OCI-LY1 (cell line): Measurements from ENCODE around the gene ANKRD11.

ENCODE experiments used
- CTCF ChIP-seq: fragments of 200-600 bp; sonication (generic), shearing (Covaris generic); IDR thresholded peaks from 2 replicates; pipeline ENCODE4 v1.5.1; 2017; ENCODE audit warnings: mild to moderate bottlenecking, antibody characterized with exemption, low read length, moderate library complexity, mixed read lengths
- EZH2 ChIP-seq: fragments of 200-600 bp; sonication (generic), shearing (Covaris generic); IDR thresholded peaks from 2 replicates; pipeline ENCODE4 v1.8.0; 2017; ENCODE audit warnings: borderline replicate concordance, mixed run types, mild to moderate bottlenecking, antibody characterized with exemption, low read length, moderate library complexity, mixed read lengths

DNA sequence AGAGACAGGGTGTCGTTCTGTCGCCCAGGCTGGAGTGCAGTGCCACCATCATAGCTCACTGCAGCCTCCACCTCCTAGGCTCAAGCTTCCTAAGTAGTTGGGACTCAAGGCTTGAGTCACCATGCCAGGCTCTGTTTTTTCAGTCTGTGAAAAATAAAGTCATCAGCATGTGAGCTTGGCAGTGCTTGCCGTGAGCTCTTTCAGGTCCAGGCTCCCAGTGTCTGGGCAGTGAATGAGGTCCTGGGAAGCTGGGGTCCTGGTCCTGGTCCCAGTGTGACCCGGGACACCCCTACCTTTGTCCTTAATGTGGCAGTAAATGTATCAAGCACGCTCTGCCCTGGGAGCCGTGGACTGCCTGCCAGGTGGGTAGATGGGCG, 47.2 kb upstream of the ANKRD11 start:
- no peak for TF ChIP-seq CTCF
- TF ChIP-seq EZH2: no peak
